IMR-90 (cell line): ENCODE data around the gene NUDT1. TPM values are rescaled to one million over a fixed set of nuclear protein-coding genes. Genes with fewer than 3 reads are reported as not detected.

Source experiments
- ATAC-seq: fragments of 200-7000 bp; cut with Tn5 transposase; 2 replicates; pipeline ENCODE4 v1.9.1; 2020; ENCODE audit warnings: low read depth, mild to moderate bottlenecking, moderate library complexity
- BruUV-seq: library from RNA; stranded (reverse); fragments of 400-500 nt; replicated peaks from 2 replicates; lab custom pipeline; 2021; lab: Mats Ljungman, UMichigan
- CTCF ChIA-PET: fragments of 300-600 bp; formaldehyde crosslinking; extraction: SDS; loops from one replicate; lab custom pipeline; 2021; ENCODE audit warnings: antibody characterized with exemption; lab: Yijun Ruan, JAX
- POLR2A ChIA-PET: fragments of 300-600 bp; sonication (Branson Sonifier 250); formaldehyde crosslinking; loops from one replicate; lab custom pipeline; 2022; ENCODE audit warnings: antibody characterized with exemption; ENCODE audit not compliant: unreplicated experiment; lab: Charles Lee
- DNase-seq: peaks from one replicate; pipeline ENCODE4 v3.0.0; 2013
- H2AFZ ChIP-seq: replicated peaks from 2 replicates; pipeline ENCODE3; 2013; ENCODE audit warnings: low read length, mild to moderate bottlenecking; ENCODE audit not compliant: poor library complexity
- H2AK5ac ChIP-seq: 2 replicates; pipeline ENCODE4 v1.6.1; 2013; ENCODE audit warnings: low read depth, low read length, inconsistent platforms
- H2AK9ac ChIP-seq: replicated peaks from 2 replicates; pipeline ENCODE3; 2013; ENCODE audit warnings: mild to moderate bottlenecking, low read depth, low read length, moderate library complexity; ENCODE audit not compliant: poor library complexity
- H2BK120ac ChIP-seq: 2 replicates; pipeline ENCODE4 v1.6.1; 2013; ENCODE audit warnings: low read depth, low read length, inconsistent platforms
- H2BK15ac ChIP-seq: 3 replicates; pipeline ENCODE4 v1.6.1; 2013; ENCODE audit warnings: low read depth, low read length, inconsistent platforms
- H2BK20ac ChIP-seq: 2 replicates; pipeline ENCODE4 v1.6.1; 2013; ENCODE audit warnings: low read depth, mild to moderate bottlenecking, inconsistent platforms, low read length, moderate library complexity
- H2BK5ac ChIP-seq: 2 replicates; pipeline ENCODE4 v1.6.1; 2013; ENCODE audit warnings: mild to moderate bottlenecking, low read depth, low read length, inconsistent platforms; ENCODE audit not compliant: poor library complexity, severe bottlenecking
- H3K14ac ChIP-seq: replicated peaks from 2 replicates; pipeline ENCODE4 v1.6.1; 2013; ENCODE audit warnings: low read depth, low read length, inconsistent platforms
- H3K18ac ChIP-seq: 2 replicates; pipeline ENCODE4 v1.6.1; 2013; ENCODE audit warnings: low read depth, low read length, control low read depth
- H3K23ac ChIP-seq: 2 replicates; pipeline ENCODE4 v1.6.1; 2013; ENCODE audit warnings: low read depth, low read length, inconsistent platforms
- H3K27ac ChIP-seq: 2 replicates; pipeline ENCODE4 v1.5.1; 2013; ENCODE audit warnings: mild to moderate bottlenecking, control low read depth, low read length; ENCODE audit not compliant: insufficient read depth
- H3K27me3 ChIP-seq: 2 replicates; pipeline ENCODE4 v1.6.1; 2013; ENCODE audit warnings: low read length; ENCODE audit not compliant: control insufficient read depth, insufficient read depth
- H3K36me3 ChIP-seq: 2 replicates; pipeline ENCODE4 v1.6.1; 2013; ENCODE audit warnings: low read length, mixed read lengths; ENCODE audit not compliant: control insufficient read depth, insufficient read depth
- H3K4ac ChIP-seq: 2 replicates; pipeline ENCODE4 v1.6.1; 2013; ENCODE audit warnings: low read depth, low read length, inconsistent platforms
- H3K4me1 ChIP-seq: 2 replicates; pipeline ENCODE4 v1.6.1; 2013; ENCODE audit warnings: low read length, mixed read lengths; ENCODE audit not compliant: control insufficient read depth, insufficient read depth
- H3K4me2 ChIP-seq: 2 replicates; pipeline ENCODE4 v1.6.1; 2013; ENCODE audit warnings: low read depth, mild to moderate bottlenecking, control low read depth, low read length, moderate library complexity
- H3K4me3 ChIP-seq: 2 replicates; pipeline ENCODE4 v1.5.1; 2013; ENCODE audit warnings: low read depth, mild to moderate bottlenecking, control low read depth, low read length, moderate library complexity; ENCODE audit not compliant: insufficient read depth
- H3K56ac ChIP-seq: 2 replicates; pipeline ENCODE4 v1.6.1; 2013; ENCODE audit warnings: low read length, inconsistent platforms; ENCODE audit not compliant: insufficient read depth; ENCODE audit errors: extremely low read depth
- H3K79me1 ChIP-seq, 2 experiments: 2 replicates each; pipeline ENCODE4 v1.6.1; 2013; ENCODE audit warnings: low read length in 2 of 2, inconsistent platforms in 1 of 2, low read depth in 1 of 2
- H3K9ac ChIP-seq: 2 replicates; pipeline ENCODE4 v1.6.1; 2013; ENCODE audit warnings: low read depth, low read length, control low read depth
- H3K9me1 ChIP-seq: 2 replicates; pipeline ENCODE4 v1.6.1; 2013; ENCODE audit warnings: low read length, inconsistent platforms; ENCODE audit not compliant: insufficient read depth
- H3K9me3 ChIP-seq: 2 replicates; pipeline ENCODE4 v1.6.1; 2013; ENCODE audit warnings: low read length; ENCODE audit not compliant: control insufficient read depth, insufficient read depth
- H4K20me1 ChIP-seq: 2 replicates; pipeline ENCODE4 v1.6.1; 2013; ENCODE audit warnings: low read length, inconsistent platforms; ENCODE audit not compliant: insufficient read depth
- H4K5ac ChIP-seq: 2 replicates; pipeline ENCODE4 v1.6.1; 2013; ENCODE audit warnings: mild to moderate bottlenecking, low read depth, low read length, control low read depth
- H4K8ac ChIP-seq, 2 experiments: 2 replicates each; pipeline ENCODE4 v1.6.1; 2013; ENCODE audit warnings: low read depth in 2 of 2, low read length in 2 of 2, control low read depth in 1 of 2, inconsistent platforms in 1 of 2
- H4K91ac ChIP-seq: 2 replicates; pipeline ENCODE4 v1.6.1; 2013; ENCODE audit warnings: low read depth, low read length, inconsistent platforms; ENCODE audit not compliant: insufficient read depth
- CTCF ChIP-seq: conservative IDR thresholded peaks from 2 replicates; pipeline ENCODE4 v1.5.1; 2012; ENCODE audit warnings: mild to moderate bottlenecking, low read depth, low read length, improper control_type of control experiment
- MAZ ChIP-seq: IDR thresholded peaks from 2 replicates; pipeline ENCODE4 v1.6.1; 2012; ENCODE audit warnings: low read depth, mild to moderate bottlenecking, low read length, improper control_type of control experiment, moderate library complexity, borderline replicate concordance
- MXI1 ChIP-seq: IDR thresholded peaks from 2 replicates; pipeline ENCODE4 v1.6.1; 2012; ENCODE audit warnings: low read depth, mild to moderate bottlenecking, low read length, moderate library complexity, borderline replicate concordance
- RAD21 ChIP-seq: IDR thresholded peaks from 2 replicates; pipeline ENCODE4 v1.6.1; 2012; ENCODE audit warnings: low read length, improper control_type of control experiment
- WGBS, 2 experiments: methylation state at CpG; one replicate each; pipeline versions ENCODE4 v1.1.5 to v1.1.7; 2013; ENCODE audit warnings: missing lambda C conversion rate in 2 of 2; ENCODE audit not compliant: insufficient read length in 1 of 2; ENCODE audit errors: extremely low coverage in 2 of 2; 5-methylcytosine and 5-hydroxymethylcytosine counted together
- dilution Hi-C: fragments of 300-500 bp; cut with HindIII; formaldehyde crosslinking; loops from one replicate; pipeline ENCODE4 v1.14.3; 2018; ENCODE audit warnings: low sequenced_read_pairs; ENCODE audit not compliant: unreplicated experiment
- in situ Hi-C: fragments of 300-500 bp; cut with MboI; formaldehyde crosslinking; loops from 3 replicates; pipeline ENCODE4 v1.14.3; 2019; ENCODE audit warnings: low sequenced_read_pairs, inconsistent platforms, mixed read lengths
- intact Hi-C: fragments of 100-400 bp; cut with micrococcal nuclease; formaldehyde crosslinking; loops from 2 replicates; pipeline ENCODE4 v1.10.0; 2022
- microRNA-seq, 2 experiments: library from miRNA; stranded (forward) in 1 of 2; unstranded in 1 of 2; fragments of 10-50 nt in 1 of 2; fragments of <30 nt in 1 of 2; gene quantifications in 1 of 2; microRNA quantifications in 1 of 2; one replicate each; pipeline versions ENCODE3 to v1.1.0; 2013 to 2020; ENCODE audit not compliant: insufficient read depth in 1 of 2, insufficient read length in 1 of 2, unreplicated experiment in 1 of 2
- polyA plus RNA-seq, 3 experiments: library from polyadenylated mRNA; depleted of rRNA; stranded (reverse); fragments of >200 nt; gene quantifications; 2 replicates each; pipeline ENCODE4 v1.2.3, GENCODE V29; 2012; ENCODE audit warnings: low replicate concordance in 1 of 3
- total RNA-seq: library from RNA; depleted of rRNA; stranded (reverse); fragments of >200 nt; gene quantifications from 2 replicates; pipeline ENCODE4 v1.2.3, GENCODE V29; 2012; rRNA removed

NUDT1 gene
- total and polyA plus RNA-seq, 2 of the 4 experiments (the other 2 are of a cell fraction) = 33.4 to 49.1 TPM

- Histone ChIP-seq H3K4me1 (peaks cover 11% of the 10 kb centered on the region), H3K4me2 (peak overlapping the region; percentile 56; the same call in 1 of the 2 replicates), H3K27me3 (no peaks in the 10 kb centered on the region), H3K23ac (peak overlapping the region; percentile 52; the same call in 1 of the 2 replicates), H2AK5ac (peak overlapping the region; percentile 70; the same call in 1 of the 2 replicates), H3K56ac (no peak overlapping the region), H4K8ac (peak overlapping the region in 1 of 2 experiments; percentile 92; a peak in 1 of 4 replicates), H2BK15ac (peak overlapping the region; percentile 60; the same call in 1 of the 3 replicates), H2BK120ac (peak overlapping the region; percentile 38; the same call in 1 of the 2 replicates), H3K79me1 (peaks cover 29 to 56% of the 10 kb centered on the region in 2 experiments), H2BK5ac (no peak overlapping the region), H3K4ac (peak overlapping the region; percentile 77; the same call in 1 of the 2 replicates), H3K9ac (no peak overlapping the region), H3K9me1 (peaks cover 17% of the 10 kb centered on the region), H4K20me1 (peaks cover 8% of the 10 kb centered on the region; the same call in 1 of the 2 replicates), H3K9me3 (no peaks in the 10 kb centered on the region), H3K14ac (peak overlapping the region; percentile 29), H2BK20ac (peak overlapping the region; percentile 47; the same call in 1 of the 2 replicates), H2AFZ (no peak overlapping the region), H3K4me3 (no peak overlapping the region), H4K91ac (peak overlapping the region; percentile 54), H3K18ac (no peak overlapping the region), H4K5ac (peak overlapping the region; percentile 1; the same call in 1 of the 2 replicates), H3K36me3 (no peaks in the 10 kb centered on the region), H2AK9ac (no peak overlapping the region), H3K27ac (no peak overlapping the region)
- dilution Hi-C loops (no loop called here), in situ Hi-C loops (no loop called here), intact Hi-C loops (no loop called here)
- TF ChIP-seq MXI1 = no peak
- no peak for TF ChIP-seq RAD21
- no peak for TF ChIP-seq MAZ
- no peak for TF ChIP-seq CTCF
- no peak for DNase-seq
- ATAC-seq = no peak
- ChIA-PET POLR2A (no interaction called here), CTCF (no interaction called here)
- BruUV-seq = no TSS peak
- WGBS, 2 experiments = 76% methylated on average over 4 of the region's 9 CpGs; no CpG with 5 or more reads in 1 of the 2 experiments
These were observed 58.0 kb downstream of the NUDT1 start for GRCh38 chr7:2299870-2300512.

Small RNAs within 50 kb of the gene (microRNA-seq; reads per million reads assigned to microRNA genes)
- not detected for gene MIR6836 (ENCODE audit: unreplicated experiment)

Other genes starting within 250 kb of the NUDT1 start
- gene MAD1L1, start 9.3 kb upstream of the NUDT1 start, total RNA-seq = 40.9 and 41.7 TPM in 2 replicates
- 29.0 and 31.5 TPM in 2 replicates for gene MAD1L1, start 9.3 kb upstream of the NUDT1 start, polyA plus RNA-seq (2012; rRNA removed)
- gene MRM2, start within 50 bp of the NUDT1 start, total RNA-seq = 23.1 and 23.8 TPM in 2 replicates
- gene MRM2, start within 50 bp of the NUDT1 start, polyA plus RNA-seq (2012; rRNA removed) = 16.9 and 19.1 TPM in 2 replicates
- 7.7 and 8.6 TPM in 2 replicates for gene SNX8, start 72.2 kb downstream of the NUDT1 start, total RNA-seq
- gene SNX8, start 72.2 kb downstream of the NUDT1 start, polyA plus RNA-seq (2012; rRNA removed) = 55.9 and 65.0 TPM in 2 replicates
- gene EIF3B, start 112.6 kb downstream of the NUDT1 start, total RNA-seq = 201 and 211 TPM in 2 replicates
- 105 and 107 TPM in 2 replicates for gene EIF3B, start 112.6 kb downstream of the NUDT1 start, polyA plus RNA-seq (2012; rRNA removed)
- gene CHST12, start 161.4 kb downstream of the NUDT1 start, total RNA-seq = 3.8 and 4.7 TPM in 2 replicates
- 27.0 and 31.6 TPM in 2 replicates for gene CHST12, start 161.4 kb downstream of the NUDT1 start, polyA plus RNA-seq (2012; rRNA removed)
- gene GRIFIN, start 234.2 kb downstream of the NUDT1 start, total RNA-seq = not detected in 2 replicates
- gene GRIFIN, start 234.2 kb downstream of the NUDT1 start, polyA plus RNA-seq (2012; rRNA removed) = not detected in 2 replicates